NCI-H345 treated with DMSO at 0.1 percent for 48 hours (cell line): ENCODE results near the gene PARG.
"Not testable (repeated sequence)": the region's sequence is repeated elsewhere in the genome, so short reads cannot be mapped to it uniquely, and the experiment has no call there.

Experiments used
- DNase-seq: peaks from one replicate; lab custom pipeline; 2025; ENCODE audit not compliant: unreplicated experiment; lab: John Stamatoyannopoulos, UW

PARG gene

DNA sequence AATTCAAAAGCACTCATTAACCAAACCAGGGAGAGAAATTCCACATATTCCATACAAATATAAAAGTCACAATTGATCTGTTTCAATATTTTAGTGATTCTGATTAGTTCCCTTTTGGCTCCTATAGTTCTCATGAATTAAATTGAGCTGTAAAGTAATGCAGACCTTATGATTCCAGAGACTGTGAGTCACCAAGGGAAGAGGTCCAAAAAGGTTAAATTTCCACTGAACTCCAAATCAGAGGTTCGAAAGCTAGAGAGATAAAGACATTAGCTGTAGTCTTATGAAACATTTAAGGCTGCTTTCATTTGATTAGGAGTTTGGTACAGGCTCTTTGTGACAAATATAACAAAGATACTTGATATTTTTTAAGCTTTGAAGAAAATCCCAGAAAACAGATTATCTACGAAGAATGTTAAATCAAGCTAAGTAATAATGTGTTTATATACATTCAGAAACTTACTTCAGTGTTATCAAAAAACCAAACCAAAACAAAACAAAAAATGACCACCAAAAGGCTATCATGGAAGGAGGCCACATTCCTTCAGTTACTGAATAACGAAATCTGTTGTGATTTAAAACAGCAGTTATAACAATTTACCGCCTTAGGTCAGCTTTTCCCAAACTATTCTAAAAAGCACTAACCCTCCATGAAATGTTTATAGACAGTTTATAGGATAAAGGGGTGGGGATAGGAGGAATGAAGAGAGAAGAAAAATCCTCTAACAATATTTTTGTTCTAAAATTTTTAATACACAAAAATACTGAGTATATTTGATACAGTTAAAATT lies 33.3 kb downstream of the PARG start:
- not testable (repeated sequence) for DNase-seq

DNA sequence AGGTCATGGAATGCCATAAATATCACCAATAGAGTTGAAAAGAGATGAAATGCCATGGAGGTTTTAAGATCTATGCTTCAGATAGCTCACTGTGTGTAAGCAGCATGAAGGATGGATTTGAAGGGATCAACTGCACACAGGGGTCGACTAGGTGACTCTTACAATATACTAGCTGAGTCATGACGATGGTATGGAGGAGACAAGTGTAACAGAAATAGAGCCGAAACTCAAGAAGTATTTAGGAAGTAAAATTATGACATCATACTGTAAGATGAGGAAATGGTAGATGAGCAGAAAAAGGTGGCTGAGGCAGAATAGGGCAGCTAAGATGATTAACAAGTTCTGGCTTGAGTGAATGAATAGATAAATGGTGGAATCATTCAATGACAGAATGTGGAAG lies 38.0 kb downstream of the PARG start:
- DNase-seq, result not testable (repeated sequence)

DNA sequence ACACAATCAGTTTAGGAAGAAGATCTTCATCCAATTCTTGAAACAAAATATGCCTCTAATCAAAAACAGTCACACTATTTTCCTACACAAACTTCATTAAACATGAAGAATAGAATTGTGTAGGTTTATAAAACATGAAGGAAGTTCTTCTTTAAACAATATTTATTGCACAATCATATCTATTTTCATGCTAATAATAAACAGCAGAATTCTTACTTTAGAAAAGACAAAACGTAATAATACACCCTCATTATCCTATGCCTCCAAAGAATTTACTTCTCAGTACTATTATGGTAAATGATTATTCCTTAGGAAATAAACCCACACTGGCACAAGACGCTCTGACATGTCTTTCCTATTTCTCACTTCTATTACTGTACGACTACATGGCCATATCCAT lies 41.4 kb downstream of the PARG start:
- not testable (repeated sequence) for DNase-seq

GRCh38 chr10:49899999-49900398 lies 41.8 kb downstream of the PARG start:
- not testable (repeated sequence) for DNase-seq

DNA sequence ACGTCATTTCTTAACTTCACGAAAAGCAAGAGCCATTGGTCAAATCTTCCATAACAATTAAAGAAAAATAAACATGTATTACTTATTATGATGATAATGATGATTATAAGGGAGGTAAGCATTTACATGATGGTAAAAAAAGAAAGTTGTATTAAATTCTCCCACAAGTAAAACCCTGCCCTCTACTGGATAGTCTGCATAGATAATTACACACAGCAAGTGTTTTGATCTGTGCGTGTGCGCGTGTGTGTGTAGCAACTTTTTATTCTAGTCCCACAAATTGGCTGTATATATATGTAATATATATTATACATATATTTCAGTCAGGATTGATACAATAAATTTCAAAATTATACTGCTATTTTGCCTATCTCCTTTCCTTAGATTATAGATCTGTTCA lies 51.8 kb downstream of the PARG start:
- DNase-seq, result not testable (repeated sequence)

GRCh38 chr10:49884739-49885331 lies 57.0 kb downstream of the PARG start:
- DNase-seq, result not testable (repeated sequence)

- DNase-seq, result not testable (repeated sequence)
These were observed 58.0 kb downstream of the PARG start for GRCh38 chr10:49883852-49884251.

DNA sequence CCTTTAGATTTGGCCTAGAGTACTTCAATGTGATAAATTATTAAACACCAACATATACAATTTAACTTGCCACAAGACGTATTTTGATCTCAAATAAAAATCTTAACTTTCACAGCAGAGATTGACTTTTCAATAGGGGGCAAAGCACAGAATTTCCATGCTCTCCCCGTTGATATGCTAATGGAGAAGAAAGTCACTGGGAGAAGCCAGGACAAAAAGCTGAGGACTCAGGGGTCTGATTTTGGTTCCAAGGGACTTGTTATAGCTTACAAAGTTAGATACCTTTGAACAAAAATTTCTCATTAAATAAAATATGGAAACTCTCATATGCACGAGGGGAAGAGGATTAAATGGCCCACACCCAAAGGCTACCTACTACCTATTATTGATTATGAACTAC lies 59.5 kb downstream of the PARG start:
- not testable (repeated sequence) for DNase-seq

GRCh38 chr10:49872740-49873139 lies 69.1 kb downstream of the PARG start:
- DNase-seq, result not testable (repeated sequence)

DNA sequence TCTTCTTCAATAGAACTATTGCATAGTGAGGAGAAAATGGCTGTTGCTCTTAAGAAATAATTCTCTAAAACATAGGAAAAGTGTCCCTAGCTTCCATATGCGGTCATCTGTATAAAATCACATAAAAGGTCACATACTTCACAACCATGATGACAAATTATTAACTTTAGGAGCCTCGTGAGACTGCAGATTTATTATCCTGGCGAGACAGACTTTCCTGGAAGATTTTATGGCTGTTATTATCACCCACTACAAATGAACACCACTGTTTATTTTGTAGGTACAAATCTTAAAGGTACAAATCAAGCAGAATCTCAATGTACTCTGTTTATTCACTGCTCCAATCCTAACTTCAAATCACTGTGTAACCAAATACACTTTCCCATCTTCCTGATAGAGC lies 70.4 kb downstream of the PARG start:
- DNase-seq, result not testable (repeated sequence)

GRCh38 chr10:49859933-49860332 lies 81.9 kb downstream of the PARG start:
- not testable (repeated sequence) for DNase-seq

GRCh38 chr10:49858697-49859382 lies 83.0 kb downstream of the PARG start:
- not testable (repeated sequence) for DNase-seq

DNA sequence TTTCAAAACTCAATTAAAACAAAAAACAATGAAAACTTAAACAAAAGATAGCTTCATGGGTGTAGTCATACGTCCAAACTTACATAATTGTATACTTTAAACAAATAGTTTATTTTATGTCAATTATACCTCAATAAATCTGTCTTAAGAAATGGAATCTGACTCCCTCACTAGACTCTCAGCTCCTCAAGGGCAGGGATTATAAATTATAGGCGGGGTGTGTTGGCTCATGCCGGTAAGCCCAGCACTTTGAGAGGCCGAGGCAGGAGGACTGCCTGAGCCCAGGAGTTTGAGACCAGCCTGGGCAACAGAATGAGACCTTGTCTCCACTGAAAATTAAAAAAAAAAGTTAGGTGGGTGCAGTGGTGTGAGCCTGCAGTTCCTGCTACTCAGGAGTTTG lies 92.3 kb downstream of the PARG start:
- DNase-seq, result not testable (repeated sequence)

DNA sequence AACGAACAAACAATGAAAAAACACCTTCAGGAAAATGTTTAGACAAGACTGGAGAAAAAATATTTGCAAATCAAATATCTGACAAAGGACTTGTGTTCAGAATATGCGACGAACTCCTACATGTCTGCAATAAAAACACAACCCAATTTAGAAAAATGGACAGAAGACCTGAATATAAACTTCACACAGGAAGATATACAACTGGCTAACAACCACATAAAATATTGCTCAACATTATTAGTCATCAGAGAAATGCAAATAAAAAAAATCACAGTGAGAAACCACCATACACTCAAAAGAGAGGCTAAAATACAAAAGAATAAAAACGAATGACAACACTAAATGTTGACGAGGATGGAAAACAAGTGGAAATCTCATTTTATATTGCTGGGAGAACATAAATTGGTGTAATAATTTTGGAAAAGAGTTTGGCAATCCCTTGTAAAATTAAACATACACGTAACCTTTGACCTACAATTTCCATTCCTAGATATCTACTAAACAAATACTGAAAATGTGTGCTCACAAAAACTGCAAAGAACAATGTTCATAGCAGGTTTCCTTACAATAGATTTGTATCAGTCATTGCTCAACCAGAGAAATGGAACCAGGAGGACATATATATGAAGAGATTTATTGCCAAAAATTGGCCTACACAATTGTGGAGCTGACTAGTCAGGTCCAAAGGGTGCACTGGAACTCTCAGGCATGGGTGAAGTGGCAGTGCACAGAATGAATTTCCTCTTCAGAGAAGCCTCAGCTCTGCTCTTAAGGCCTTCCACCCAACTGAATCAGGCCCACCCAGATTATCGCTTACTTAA lies 96.8 kb downstream of the PARG start:
- DNase-seq, result no peak

DNA sequence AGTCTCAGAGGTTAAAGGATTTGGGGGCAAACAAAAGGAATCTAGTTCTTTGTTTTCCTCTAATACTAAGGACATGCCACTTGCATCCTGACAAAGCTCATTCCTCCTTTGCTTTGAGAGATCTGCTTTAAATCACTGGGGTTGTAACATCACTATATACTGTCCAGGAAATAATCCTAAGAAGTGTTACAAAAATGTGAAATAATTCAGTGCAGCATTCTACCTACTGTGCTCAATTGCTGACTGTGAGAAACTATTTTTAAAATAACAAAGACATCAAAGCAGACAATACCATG lies 99.5 kb downstream of the PARG start:
- not testable (repeated sequence) for DNase-seq

DNA sequence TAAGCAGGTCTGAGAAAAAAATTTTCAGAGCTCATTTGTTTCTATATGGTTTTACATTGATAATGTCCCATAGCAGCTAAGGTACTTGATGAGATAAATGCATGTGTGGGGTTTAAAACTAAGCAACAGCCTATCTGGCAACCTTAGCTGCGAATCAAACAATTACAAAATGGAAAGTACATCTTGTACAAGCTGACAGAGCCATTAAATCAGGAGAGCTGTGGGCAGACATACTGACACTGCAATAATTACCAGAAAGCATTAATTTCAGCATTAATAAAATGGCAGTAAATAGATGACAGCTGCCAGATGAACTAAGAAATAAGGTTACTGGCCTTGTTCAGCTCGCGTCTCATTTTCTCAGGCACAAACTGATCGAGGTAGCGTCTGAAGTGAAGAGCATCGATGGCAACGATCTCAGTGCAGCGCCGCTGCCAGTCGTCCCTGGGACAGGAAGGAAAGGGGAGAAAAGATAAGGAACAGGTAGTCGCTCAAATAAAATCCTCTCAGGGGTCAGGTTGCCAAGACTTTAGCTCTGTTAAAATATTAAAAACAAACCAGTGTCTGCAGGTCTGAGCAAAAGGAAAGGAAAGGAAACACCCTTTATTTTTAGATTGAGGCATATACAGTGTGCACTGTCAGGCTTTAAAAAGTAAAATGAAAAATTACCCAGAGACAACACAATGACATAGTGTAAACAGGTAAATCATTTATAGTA lies 100.1 kb downstream of the PARG start:
- DNase-seq, result no peak

DNA sequence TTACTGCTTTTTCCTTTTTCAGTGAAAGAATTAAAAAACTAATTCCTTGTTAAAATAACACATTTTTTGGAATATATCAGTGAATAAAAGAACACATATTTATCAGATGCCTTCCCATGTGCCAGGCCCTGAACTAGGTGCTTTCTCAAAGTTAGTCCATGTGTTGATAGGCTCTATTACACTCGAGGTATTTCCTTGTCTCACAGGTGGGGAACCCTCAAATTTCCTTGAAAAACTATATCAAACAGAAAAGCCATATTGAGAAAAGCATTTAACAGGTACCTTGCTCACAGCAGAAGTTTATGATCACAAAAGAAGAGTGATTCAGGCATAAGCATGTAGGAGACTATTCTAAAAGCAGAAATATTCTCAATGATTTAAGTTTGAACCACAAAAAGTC lies 104.1 kb downstream of the PARG start:
- no peak for DNase-seq

- DNase-seq, result no peak
These were observed 104.8 kb downstream of the PARG start for GRCh38 chr10:49837051-49837478.

GRCh38 chr10:49834976-49835375 lies 106.9 kb downstream of the PARG start:
- no peak for DNase-seq

DNA sequence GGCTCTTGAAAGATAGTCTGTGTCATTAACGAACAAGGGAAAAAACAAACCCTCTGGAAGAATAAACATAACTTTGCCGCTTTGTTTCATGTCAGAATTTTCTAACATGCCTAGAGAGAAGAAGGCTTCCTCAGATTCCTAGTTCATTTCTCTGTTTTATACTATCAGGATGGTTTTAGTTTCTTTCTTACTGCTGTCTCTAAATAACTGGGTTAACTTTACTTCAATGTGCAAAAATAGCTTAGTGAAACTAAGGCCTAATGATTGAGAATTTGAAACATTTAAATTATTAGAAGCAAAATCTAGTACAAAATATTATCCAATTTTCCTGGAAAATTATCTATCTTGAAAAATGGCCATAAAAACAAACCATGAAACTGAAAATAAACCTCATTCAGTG lies 107.6 kb downstream of the PARG start:
- no peak for DNase-seq

DNA sequence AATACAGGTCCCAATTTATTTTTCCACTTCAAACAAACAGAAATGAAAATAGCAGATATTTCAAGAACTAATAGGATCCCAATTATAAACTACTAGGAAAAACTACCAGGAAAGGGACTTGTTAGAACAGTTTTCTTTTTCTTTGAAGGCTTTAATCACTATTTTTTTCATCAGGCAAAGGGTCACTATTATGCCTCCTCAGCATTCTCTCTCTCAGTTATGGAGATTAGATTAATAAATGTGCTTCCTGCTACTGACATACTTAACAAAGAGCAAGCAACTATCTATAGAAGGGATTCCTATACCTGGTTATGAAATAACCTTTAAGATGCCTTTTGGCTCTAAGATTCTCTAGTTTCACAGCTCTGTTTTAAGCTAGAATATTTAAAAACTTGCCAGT lies 108.7 kb downstream of the PARG start:
- no peak for DNase-seq
